ENCODE data around the gene PCED1B. TPM values are rescaled to one million over a fixed set of nuclear protein-coding genes. Genes with fewer than 3 reads are reported as not detected.

The PCED1B gene
- total RNA-seq, 1 donor from 2014 or later, result 0.41 TPM

- FAIRE-seq, result no peak
Measured at GRCh38 chr12:47087088-47087688, 7.8 kb downstream of the PCED1B start.

DNA sequence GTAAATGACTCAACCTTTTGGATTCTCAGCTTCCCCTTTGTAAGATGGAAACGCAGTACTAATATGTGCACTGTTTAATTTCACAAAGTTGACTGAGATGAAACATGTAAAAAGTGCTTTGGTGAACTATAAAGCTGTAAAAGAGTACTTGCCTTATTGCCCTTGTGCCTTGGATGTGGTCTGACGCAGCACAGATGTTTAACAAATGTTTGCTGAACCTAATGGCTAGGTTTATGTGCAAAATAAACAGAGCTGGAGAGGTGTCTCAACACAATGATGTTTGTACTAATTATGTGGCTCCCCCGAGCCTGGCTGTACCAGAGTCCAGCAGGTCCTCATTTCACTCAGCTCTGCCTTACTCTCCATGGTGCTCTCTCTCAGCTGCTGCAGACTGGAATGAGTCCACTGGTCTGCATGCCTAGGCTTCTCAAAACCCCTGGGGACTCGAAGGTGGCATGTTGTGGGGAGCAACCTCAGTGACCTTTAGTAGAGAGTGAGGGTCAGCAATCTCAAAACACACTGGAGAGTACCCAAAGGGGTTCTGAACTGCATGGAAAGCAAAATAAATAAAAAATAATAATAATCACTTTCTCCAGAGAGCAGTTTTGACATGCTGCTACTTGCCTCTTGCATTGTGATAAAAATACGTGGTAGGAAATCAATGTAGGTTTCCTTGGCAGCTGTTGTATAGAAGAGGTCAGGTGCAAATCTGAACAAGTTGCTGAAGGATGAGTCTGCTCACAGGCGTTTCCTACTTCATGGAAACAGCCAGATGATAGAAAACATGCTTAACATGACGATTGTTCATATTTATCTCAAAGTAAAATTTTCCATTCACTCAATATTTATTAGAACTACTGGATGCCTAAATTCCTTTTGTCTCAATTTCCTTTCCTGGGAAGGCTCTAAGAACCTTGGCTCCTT lies 8.9 kb downstream of the PCED1B start:
- FAIRE-seq (no peak), DNase-seq (ENCODE audit: low spot score in 2 of 2) (no peak)

More at GRCh38 chr12:47087088-47087688, 7.8 kb downstream of the PCED1B start:
- DNase-seq (ENCODE audit: low spot score in 2 of 2), result no peak

GRCh38 chr12:47091009-47091408 lies 11.6 kb downstream of the PCED1B start:
- DNase-seq (ENCODE audit: low spot score in 2 of 2) (no peak), FAIRE-seq (no peak)

GRCh38 chr12:47094804-47095203 lies 15.4 kb downstream of the PCED1B start:
- no peak for DNase-seq (ENCODE audit: low spot score in 2 of 2)
- no peak for FAIRE-seq

GRCh38 chr12:47095446-47096236 lies 16.2 kb downstream of the PCED1B start:
- no peak for FAIRE-seq

DNA sequence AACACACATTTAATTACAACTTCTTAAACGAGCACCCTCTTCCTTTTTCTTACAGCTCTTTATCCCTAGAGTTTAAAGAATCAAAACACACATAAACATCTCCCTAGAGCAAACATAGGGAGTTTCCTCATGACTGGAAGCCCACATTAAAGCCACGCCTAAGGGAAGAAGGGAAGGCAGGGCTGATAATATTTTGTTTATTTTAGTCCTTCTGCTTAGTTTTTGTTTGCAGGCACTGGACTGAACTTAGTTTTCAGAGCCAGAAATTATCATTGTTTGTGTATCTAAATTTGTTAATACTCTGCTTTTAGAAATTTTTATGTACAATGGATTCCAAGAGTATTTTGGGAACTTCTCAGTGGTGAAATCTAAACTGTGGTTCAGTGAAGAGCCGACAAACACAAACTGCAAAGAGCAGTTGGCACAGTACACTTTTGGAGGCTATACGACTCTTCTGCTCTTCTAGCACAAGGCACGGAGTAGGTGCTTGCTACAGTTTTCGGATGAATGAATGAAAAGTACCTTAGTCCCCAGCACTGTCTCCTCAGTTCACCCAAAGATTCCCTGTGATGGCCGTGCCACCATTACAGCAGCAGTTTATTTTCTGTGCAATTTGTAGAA lies 18.0 kb downstream of the PCED1B start:
- DNase-seq (ENCODE audit: low spot score in 2 of 2) (no peak), FAIRE-seq (no peak)

More at GRCh38 chr12:47095446-47096236, 16.2 kb downstream of the PCED1B start:
- DNase-seq (ENCODE audit: low spot score in 2 of 2), result no peak

- FAIRE-seq (no peak), DNase-seq (ENCODE audit: low spot score in 2 of 2) (no peak)
Measured at GRCh38 chr12:47098099-47098498, 18.7 kb downstream of the PCED1B start.

DNA sequence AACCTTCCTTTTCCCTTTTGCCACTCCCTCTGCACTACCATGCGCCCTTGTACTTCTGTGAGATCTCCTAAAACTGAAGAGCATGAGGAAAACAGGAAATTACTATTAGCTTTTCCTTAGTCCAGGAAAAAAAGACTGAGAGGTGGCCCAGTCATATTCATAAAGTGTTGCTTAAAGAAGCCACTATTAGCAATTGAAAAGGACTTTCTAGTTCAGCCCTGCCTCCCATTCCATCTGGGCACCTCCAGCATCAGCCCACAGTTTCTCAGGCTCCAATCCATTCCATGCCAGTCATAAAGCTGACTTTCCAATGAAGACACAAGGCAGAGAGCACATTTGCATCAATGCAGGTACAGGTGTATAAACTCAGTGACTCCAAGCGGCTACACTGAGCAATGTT lies 20.2 kb downstream of the PCED1B start:
- FAIRE-seq, result no peak

DNA sequence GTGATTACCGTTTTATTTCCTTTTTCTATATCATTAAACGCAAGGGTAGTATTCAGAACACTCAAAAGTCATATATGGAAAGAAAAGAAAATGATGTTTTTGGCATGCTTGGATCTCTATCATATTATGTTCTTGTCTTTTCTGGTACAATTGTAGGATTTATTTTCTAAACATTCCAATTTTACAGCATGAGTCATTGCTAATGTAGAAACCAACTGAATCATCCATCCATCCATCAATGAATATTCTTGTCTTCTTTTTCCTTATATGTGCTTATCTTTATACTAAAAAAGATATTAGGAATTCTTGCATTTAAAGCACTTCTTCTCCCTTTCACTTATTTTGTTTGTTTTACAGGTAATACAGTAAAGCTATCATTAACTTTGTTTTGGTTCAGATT lies 20.7 kb downstream of the PCED1B start:
- no peak for FAIRE-seq

More for the DNA sequence above, 20.2 kb downstream of the PCED1B start:
- no peak for DNase-seq (ENCODE audit: low spot score in 2 of 2)

DNA sequence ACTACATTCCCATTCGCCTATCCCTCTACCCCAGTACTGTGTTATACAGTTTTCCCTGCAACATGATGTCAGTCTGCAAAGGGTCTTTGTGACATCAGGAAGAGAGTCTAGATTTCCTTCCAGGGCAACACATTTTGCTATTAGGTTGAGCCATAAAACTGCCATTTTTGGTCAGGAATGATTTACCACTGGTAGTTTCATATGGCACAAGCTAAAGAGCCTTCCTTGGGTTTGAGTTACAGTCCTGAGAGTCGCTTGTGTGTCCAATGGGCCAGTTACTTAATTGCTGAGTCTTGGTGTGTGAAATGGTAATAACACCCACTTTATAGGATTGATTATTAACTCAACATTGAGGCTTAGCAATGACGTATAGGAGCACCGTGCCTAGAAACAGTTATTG lies 23.0 kb downstream of the PCED1B start:
- FAIRE-seq, result no peak

More for the DNA sequence above, 20.7 kb downstream of the PCED1B start:
- DNase-seq (ENCODE audit: low spot score in 2 of 2), result no peak

GRCh38 chr12:47102845-47103651 lies 23.6 kb downstream of the PCED1B start:
- DNase-seq (ENCODE audit: low spot score in 2 of 2), result no peak
- no peak for FAIRE-seq

More for the DNA sequence above, 23.0 kb downstream of the PCED1B start:
- no peak for DNase-seq (ENCODE audit: low spot score in 2 of 2)

- FAIRE-seq, result no peak
Measured at GRCh38 chr12:47105914-47106674, 26.7 kb downstream of the PCED1B start.

GRCh38 chr12:47107446-47107845 lies 28.0 kb downstream of the PCED1B start:
- FAIRE-seq (no peak), DNase-seq (ENCODE audit: low spot score in 2 of 2) (no peak)

More at GRCh38 chr12:47105914-47106674, 26.7 kb downstream of the PCED1B start:
- DNase-seq (ENCODE audit: low spot score in 2 of 2), result no peak

DNA sequence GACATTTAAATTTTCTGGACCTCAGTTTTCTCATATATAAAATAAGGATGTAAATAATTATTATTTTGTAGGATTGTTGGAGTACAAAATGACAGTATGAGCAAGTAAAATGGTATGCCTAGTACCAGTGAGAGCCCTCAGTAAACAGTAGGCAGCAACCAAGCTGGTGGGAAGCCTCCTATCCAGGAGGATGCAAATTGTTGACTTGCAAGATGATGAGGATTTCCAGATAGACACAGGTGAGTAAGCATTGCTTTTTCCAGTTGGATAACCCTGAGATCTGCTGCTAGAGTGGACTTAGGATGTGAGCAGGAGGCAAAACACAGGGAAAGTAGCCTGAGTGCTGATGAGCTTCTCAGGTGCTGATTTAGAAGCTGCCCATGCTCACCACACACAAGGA lies 28.5 kb downstream of the PCED1B start:
- FAIRE-seq, result no peak
- DNase-seq (ENCODE audit: low spot score in 2 of 2), result no peak

GRCh38 chr12:47110011-47110541 lies 30.7 kb downstream of the PCED1B start:
- DNase-seq (ENCODE audit: low spot score in 2 of 2) (no peak), FAIRE-seq (no peak)

GRCh38 chr12:47110718-47111391 lies 31.4 kb downstream of the PCED1B start:
- DNase-seq (ENCODE audit: low spot score in 2 of 2), result no peak
- FAIRE-seq, result no peak

DNA sequence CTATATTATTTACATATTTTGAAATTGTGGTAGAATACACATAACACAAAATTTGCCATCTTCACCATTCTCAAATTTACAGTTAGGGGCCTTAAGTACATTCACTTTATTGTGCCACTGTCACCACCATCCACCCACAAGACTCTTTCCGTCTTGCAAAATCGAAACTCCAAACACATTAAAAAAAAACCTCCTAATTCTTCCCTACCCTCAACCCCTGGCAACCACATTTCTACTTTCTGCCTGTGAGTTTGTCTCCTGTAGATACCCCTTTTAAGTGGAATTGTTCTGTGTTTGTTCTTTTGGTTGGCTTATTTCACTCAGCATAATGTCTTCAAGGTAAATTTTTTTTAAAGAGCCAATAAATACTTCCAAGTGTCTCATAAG lies 32.0 kb downstream of the PCED1B start:
- FAIRE-seq, result no peak
- no peak for DNase-seq (ENCODE audit: low spot score in 2 of 2)

DNA sequence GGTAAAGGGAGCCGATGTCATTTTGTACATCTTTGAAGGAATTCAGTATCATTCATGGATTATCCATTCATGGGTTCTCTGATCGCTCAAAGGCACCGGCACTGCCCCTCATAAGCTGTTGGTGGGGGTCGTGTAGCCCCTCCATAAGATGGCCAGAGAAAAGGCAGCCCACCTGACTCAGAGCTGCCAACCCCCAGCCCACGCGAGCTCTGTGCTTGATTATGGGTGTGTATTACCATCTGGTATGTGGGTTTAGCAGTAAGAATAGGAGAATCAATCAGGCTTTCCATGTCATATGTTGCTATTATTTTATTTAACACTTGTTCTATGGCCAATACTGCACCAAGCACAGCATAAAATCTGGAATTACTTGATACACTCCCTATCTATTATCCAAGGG lies 32.4 kb downstream of the PCED1B start:
- DNase-seq (ENCODE audit: low spot score in 2 of 2) (no peak), FAIRE-seq (no peak)
